HEK293 (cell line): Measurements from ENCODE around the gene RCSD1.
A peak's percentile ranks its signal among the peaks of the same experiment; 100 is the strongest.

ENCODE experiments used
- CTCF ChIA-PET: fragments of 350-600 bp; formaldehyde crosslinking; extraction: SDS; loops from one replicate; lab custom pipeline; 2021; ENCODE audit warnings: antibody characterized with exemption; lab: Yijun Ruan, JAX
- POLR2A ChIA-PET: fragments of 300-600 bp; formaldehyde crosslinking; extraction: SDS; loops from one replicate; lab custom pipeline; 2020; ENCODE audit warnings: antibody characterized with exemption, inconsistent platforms; lab: Yijun Ruan, JAX
- H3K27ac ChIP-seq: fragments of 200-500 bp; sonication (Bioruptor generic); 2 replicates; pipeline ENCODE4 v1.5.1; 2014; ENCODE audit warnings: low read depth, low read length, control low read depth, inconsistent platforms; ENCODE audit errors: extremely low read depth
- H3K36me3 ChIP-seq, 2 experiments: fragments of 200-500 bp in 1 of 2; sonication (Bioruptor generic) in 1 of 2; 1 replicate in 1 of 2; 2 replicates in 1 of 2; pipeline ENCODE4 v1.5.1; 2014 to 2017; ENCODE audit warnings: inconsistent platforms in 2 of 2, low read length in 2 of 2; ENCODE audit not compliant: control insufficient read depth in 2 of 2, insufficient read depth in 1 of 2
- H3K4me1 ChIP-seq: fragments of 200-500 bp; sonication (Bioruptor generic); 2 replicates; pipeline ENCODE4 v1.5.1; 2014; ENCODE audit warnings: mild to moderate bottlenecking, low read length, inconsistent platforms; ENCODE audit not compliant: control insufficient read depth, insufficient read depth
- H3K4me3 ChIP-seq: 2 replicates; pipeline ENCODE4 v1.5.1; 2011; ENCODE audit warnings: low read depth, mild to moderate bottlenecking, control low read depth, low read length, moderate library complexity
- H3K9me3 ChIP-seq: fragments of 200-500 bp; sonication (Bioruptor generic); 2 replicates; pipeline ENCODE4 v1.5.1; 2014; ENCODE audit warnings: low read depth, low read length, inconsistent platforms; ENCODE audit not compliant: control insufficient read depth, insufficient read depth
- KLF1 ChIP-seq: fragments of 450-650 bp; formaldehyde crosslinking; IDR thresholded peaks from 2 replicates; pipeline ENCODE4 v1.5.1; 2016; ENCODE audit warnings: missing biosample characterization, missing genetic modification characterization
- MYNN ChIP-seq: fragments of 450-650 bp; formaldehyde crosslinking; IDR thresholded peaks from 2 replicates; pipeline ENCODE4 v1.5.1; 2016; ENCODE audit warnings: missing biosample characterization, missing genetic modification characterization, borderline replicate concordance
- OSR2 ChIP-seq: fragments of 450-650 bp; formaldehyde crosslinking; IDR thresholded peaks from 2 replicates; pipeline ENCODE4 v1.5.1; 2016; ENCODE audit warnings: missing biosample characterization, missing genetic modification characterization
- SCRT1 ChIP-seq: fragments of 450-650 bp; formaldehyde crosslinking; IDR thresholded peaks from 2 replicates; pipeline ENCODE4 v1.5.1; 2016; ENCODE audit warnings: missing biosample characterization, missing genetic modification characterization, borderline replicate concordance
- SCRT2 ChIP-seq: fragments of 450-650 bp; formaldehyde crosslinking; IDR thresholded peaks from 2 replicates; pipeline ENCODE4 v1.5.1; 2016; ENCODE audit warnings: missing biosample characterization, missing genetic modification characterization
- TRIM28 ChIP-seq: IDR thresholded peaks from 2 replicates; pipeline ENCODE4 v1.6.1; 2011; ENCODE audit warnings: low read length, control low read depth, borderline replicate concordance
- ZFHX2 ChIP-seq: fragments of 450-650 bp; formaldehyde crosslinking; conservative IDR thresholded peaks from 2 replicates; pipeline ENCODE4 v1.5.1; 2016; ENCODE audit warnings: missing biosample characterization, missing genetic modification characterization
- ZFP69B ChIP-seq: fragments of 450-650 bp; formaldehyde crosslinking; IDR thresholded peaks from 2 replicates; pipeline ENCODE4 v1.5.1; 2016; ENCODE audit warnings: missing biosample characterization, missing genetic modification characterization
- ZNF138 ChIP-seq: fragments of 450-650 bp; formaldehyde crosslinking; IDR thresholded peaks from 2 replicates; pipeline ENCODE4 v1.5.1; 2016; ENCODE audit warnings: missing biosample characterization, missing genetic modification characterization, borderline replicate concordance
- ZNF221 ChIP-seq: fragments of 450-650 bp; formaldehyde crosslinking; IDR thresholded peaks from 2 replicates; pipeline ENCODE4 v1.5.1; 2017; ENCODE audit warnings: missing biosample characterization, missing genetic modification characterization, borderline replicate concordance
- ZNF248 ChIP-seq: fragments of 450-650 bp; formaldehyde crosslinking; IDR thresholded peaks from 2 replicates; pipeline ENCODE4 v1.5.1; 2017; ENCODE audit warnings: missing biosample characterization, missing genetic modification characterization
- ZNF274 ChIP-seq, 2 experiments: fragments of 200-500 bp in 1 of 2; fragments of 450-650 bp in 1 of 2; sonication (Bioruptor generic) in 1 of 2; formaldehyde crosslinking in 1 of 2; IDR thresholded peaks; 2 replicates each; pipeline versions ENCODE4 v1.5.1 to v1.6.1; 2014 to 2016; ENCODE audit warnings: borderline replicate concordance in 1 of 2, inconsistent platforms in 1 of 2, low read length in 1 of 2, missing biosample characterization in 1 of 2, missing genetic modification characterization in 1 of 2
- ZNF311 ChIP-seq: fragments of 450-650 bp; formaldehyde crosslinking; IDR thresholded peaks from 2 replicates; pipeline ENCODE4 v1.5.1; 2017; ENCODE audit warnings: missing biosample characterization, missing genetic modification characterization, borderline replicate concordance
- ZNF324 ChIP-seq: fragments of 450-650 bp; formaldehyde crosslinking; IDR thresholded peaks from 2 replicates; pipeline ENCODE4 v1.5.1; 2016; ENCODE audit warnings: missing biosample characterization, missing genetic modification characterization
- ZNF394 ChIP-seq: fragments of 450-650 bp; formaldehyde crosslinking; IDR thresholded peaks from 2 replicates; pipeline ENCODE4 v1.5.1; 2016; ENCODE audit warnings: missing biosample characterization, missing genetic modification characterization, mild to moderate bottlenecking, moderate library complexity, borderline replicate concordance
- ZNF48 ChIP-seq: fragments of 450-650 bp; formaldehyde crosslinking; IDR thresholded peaks from 2 replicates; pipeline ENCODE4 v1.5.1; 2016; ENCODE audit warnings: missing biosample characterization, missing genetic modification characterization
- ZNF529 ChIP-seq: fragments of 450-650 bp; formaldehyde crosslinking; IDR thresholded peaks from 2 replicates; pipeline ENCODE4 v1.5.1; 2017; ENCODE audit warnings: missing genetic modification characterization, missing biosample characterization; ENCODE audit not compliant: insufficient replicate concordance
- ZNF555 ChIP-seq: fragments of 450-650 bp; formaldehyde crosslinking; conservative IDR thresholded peaks from 2 replicates; pipeline ENCODE4 v1.5.1; 2017; ENCODE audit warnings: missing biosample characterization, mild to moderate bottlenecking, missing genetic modification characterization, inconsistent platforms
- ZNF596 ChIP-seq: fragments of 450-650 bp; IDR thresholded peaks from 2 replicates; pipeline ENCODE4 v1.5.0; 2018; ENCODE audit warnings: missing biosample characterization, mild to moderate bottlenecking, missing genetic modification characterization, moderate library complexity
- ZNF624 ChIP-seq: fragments of 450-650 bp; formaldehyde crosslinking; IDR thresholded peaks from 2 replicates; pipeline ENCODE4 v1.5.1; 2017; ENCODE audit warnings: missing biosample characterization, missing genetic modification characterization
- ZNF664 ChIP-seq: fragments of 450-650 bp; formaldehyde crosslinking; IDR thresholded peaks from 2 replicates; pipeline ENCODE4 v1.5.1; 2016; ENCODE audit warnings: missing biosample characterization, missing genetic modification characterization
- ZNF670 ChIP-seq: fragments of 450-650 bp; formaldehyde crosslinking; IDR thresholded peaks from 2 replicates; pipeline ENCODE4 v1.5.1; 2016; ENCODE audit warnings: missing biosample characterization, missing genetic modification characterization, low read depth
- ZNF701 ChIP-seq: fragments of 450-650 bp; formaldehyde crosslinking; IDR thresholded peaks from 2 replicates; pipeline ENCODE4 v1.5.1; 2016; ENCODE audit warnings: missing biosample characterization, missing genetic modification characterization
- ZNF837 ChIP-seq: fragments of 450-650 bp; formaldehyde crosslinking; IDR thresholded peaks from 2 replicates; pipeline ENCODE4 v1.5.1; 2016; ENCODE audit warnings: missing biosample characterization, missing genetic modification characterization
- ZSCAN23 ChIP-seq: fragments of 450-650 bp; formaldehyde crosslinking; IDR thresholded peaks from 2 replicates; pipeline ENCODE4 v1.5.1; 2016; ENCODE audit warnings: missing biosample characterization, missing genetic modification characterization
- TF ChIP-seq, protein P1 (sequence below): fragments of 450-650 bp; formaldehyde crosslinking; IDR thresholded peaks from 2 replicates; pipeline ENCODE4 v1.5.1; 2016; ENCODE audit warnings: missing biosample characterization, missing genetic modification characterization
- TF ChIP-seq, protein P2 (sequence below): fragments of 450-650 bp; formaldehyde crosslinking; IDR thresholded peaks from 2 replicates; pipeline ENCODE4 v1.5.1; 2017; ENCODE audit warnings: missing biosample characterization, missing genetic modification characterization
- TF ChIP-seq, protein P3 (sequence below): fragments of 450-650 bp; formaldehyde crosslinking; IDR thresholded peaks from 2 replicates; pipeline ENCODE4 v1.5.1; 2016; ENCODE audit warnings: missing biosample characterization, missing genetic modification characterization

The RCSD1 gene

DNA sequence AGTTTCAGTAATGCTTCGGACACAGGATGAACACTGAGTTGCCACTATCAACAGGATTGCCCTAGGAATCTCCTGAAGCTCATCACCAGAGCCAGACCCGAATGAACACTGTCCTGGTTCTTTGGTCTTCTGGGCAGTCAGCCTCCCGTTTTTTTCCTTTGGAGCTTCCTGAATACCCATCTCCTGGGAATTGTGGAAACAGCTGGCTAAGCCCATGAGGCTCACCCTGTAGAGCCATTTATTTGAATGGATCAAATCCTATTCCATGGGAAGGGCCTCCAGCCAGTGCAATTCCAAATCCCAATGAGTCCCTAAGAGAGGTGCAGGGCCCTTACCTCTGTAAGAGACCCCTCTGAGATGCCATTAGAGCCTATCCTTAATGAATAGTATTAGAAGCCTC, 5.9 kb downstream of the RCSD1 start:
- no peak for TF ChIP-seq ZNF701 (tag by site-specific recombination)
- TF ChIP-seq ZFHX2 (tag by site-specific recombination), result no peak
- TF ChIP-seq MYNN (tag by site-specific recombination), result no peak
- no peak for TF ChIP-seq ZNF529
- no peak for TF ChIP-seq ZNF837
- TF ChIP-seq ZNF311 (tag by site-specific recombination), result no peak
- TF ChIP-seq ZNF555 (tag by site-specific recombination), result no peak
- TF ChIP-seq, protein P1, sequence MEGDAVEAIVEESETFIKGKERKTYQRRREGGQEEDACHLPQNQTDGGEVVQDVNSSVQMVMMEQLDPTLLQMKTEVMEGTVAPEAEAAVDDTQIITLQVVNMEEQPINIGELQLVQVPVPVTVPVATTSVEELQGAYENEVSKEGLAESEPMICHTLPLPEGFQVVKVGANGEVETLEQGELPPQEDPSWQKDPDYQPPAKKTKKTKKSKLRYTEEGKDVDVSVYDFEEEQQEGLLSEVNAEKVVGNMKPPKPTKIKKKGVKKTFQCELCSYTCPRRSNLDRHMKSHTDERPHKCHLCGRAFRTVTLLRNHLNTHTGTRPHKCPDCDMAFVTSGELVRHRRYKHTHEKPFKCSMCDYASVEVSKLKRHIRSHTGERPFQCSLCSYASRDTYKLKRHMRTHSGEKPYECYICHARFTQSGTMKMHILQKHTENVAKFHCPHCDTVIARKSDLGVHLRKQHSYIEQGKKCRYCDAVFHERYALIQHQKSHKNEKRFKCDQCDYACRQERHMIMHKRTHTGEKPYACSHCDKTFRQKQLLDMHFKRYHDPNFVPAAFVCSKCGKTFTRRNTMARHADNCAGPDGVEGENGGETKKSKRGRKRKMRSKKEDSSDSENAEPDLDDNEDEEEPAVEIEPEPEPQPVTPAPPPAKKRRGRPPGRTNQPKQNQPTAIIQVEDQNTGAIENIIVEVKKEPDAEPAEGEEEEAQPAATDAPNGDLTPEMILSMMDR (tag by site-specific recombination), result no peak
- TF ChIP-seq ZNF324 (tag by site-specific recombination), result no peak
- TF ChIP-seq, protein P2, sequence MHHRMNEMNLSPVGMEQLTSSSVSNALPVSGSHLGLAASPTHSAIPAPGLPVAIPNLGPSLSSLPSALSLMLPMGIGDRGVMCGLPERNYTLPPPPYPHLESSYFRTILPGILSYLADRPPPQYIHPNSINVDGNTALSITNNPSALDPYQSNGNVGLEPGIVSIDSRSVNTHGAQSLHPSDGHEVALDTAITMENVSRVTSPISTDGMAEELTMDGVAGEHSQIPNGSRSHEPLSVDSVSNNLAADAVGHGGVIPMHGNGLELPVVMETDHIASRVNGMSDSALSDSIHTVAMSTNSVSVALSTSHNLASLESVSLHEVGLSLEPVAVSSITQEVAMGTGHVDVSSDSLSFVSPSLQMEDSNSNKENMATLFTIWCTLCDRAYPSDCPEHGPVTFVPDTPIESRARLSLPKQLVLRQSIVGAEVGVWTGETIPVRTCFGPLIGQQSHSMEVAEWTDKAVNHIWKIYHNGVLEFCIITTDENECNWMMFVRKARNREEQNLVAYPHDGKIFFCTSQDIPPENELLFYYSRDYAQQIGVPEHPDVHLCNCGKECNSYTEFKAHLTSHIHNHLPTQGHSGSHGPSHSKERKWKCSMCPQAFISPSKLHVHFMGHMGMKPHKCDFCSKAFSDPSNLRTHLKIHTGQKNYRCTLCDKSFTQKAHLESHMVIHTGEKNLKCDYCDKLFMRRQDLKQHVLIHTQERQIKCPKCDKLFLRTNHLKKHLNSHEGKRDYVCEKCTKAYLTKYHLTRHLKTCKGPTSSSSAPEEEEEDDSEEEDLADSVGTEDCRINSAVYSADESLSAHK, result no peak
- no peak for TF ChIP-seq ZNF670 (tag by site-specific recombination)
- TF ChIP-seq ZNF596, result no peak
- TF ChIP-seq ZNF248 (tag by site-specific recombination), result no peak
- no peak for TF ChIP-seq ZNF624
- TF ChIP-seq ZSCAN23, result no peak
- TF ChIP-seq, all 188 proteins: peak for 0
- no peaks in the 10 kb centered on the region for H3K9me3 ChIP-seq
- H3K27ac ChIP-seq, result no peak overlapping the region
- H3K36me3 ChIP-seq, result no peaks in the 10 kb centered on the region
- ChIA-PET CTCF (interaction anchor here (0.6 to 1.5 kb wide), 3 partner anchors 39 to 96 kb away, joined by 3 to 4 read pairs (median 3); no protein-coding TSS in a partner anchor), POLR2A (no interaction called here)
- H3K4me1 ChIP-seq, result no peaks in the 10 kb centered on the region
- H3K4me3 ChIP-seq, result no peak overlapping the region

DNA sequence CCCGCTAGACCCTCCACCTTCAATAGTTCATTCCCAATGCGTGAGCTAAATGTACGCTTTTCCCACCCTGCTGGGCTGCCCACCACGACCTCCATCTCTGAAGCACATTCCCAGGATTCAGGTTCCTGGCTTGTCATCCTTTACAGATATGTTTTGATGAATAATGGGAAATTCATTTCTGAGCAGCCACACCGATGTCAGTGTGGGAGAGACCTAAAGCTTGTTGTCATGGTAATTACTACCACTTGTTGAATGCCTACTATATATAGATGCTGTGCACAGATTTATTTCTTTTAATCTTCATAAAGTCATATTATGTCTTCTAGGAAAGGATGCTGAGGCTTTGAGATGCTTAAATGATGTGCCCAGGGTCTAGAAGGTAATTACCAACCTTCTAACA, 8.0 kb downstream of the RCSD1 start:
- TF ChIP-seq SCRT1 (peak; percentile 36; the same call in 1 of the 2 replicates), KLF1 (tag by site-specific recombination) (no peak), ZFP69B (tag by site-specific recombination) (no peak), SCRT2 (peak; percentile 70; the same call in 1 of the 2 replicates)
- H3K36me3 ChIP-seq, result no peaks in the 10 kb centered on the region
- H3K9me3 ChIP-seq, result no peaks in the 10 kb centered on the region
- no peak overlapping the region for H3K27ac ChIP-seq
- ChIA-PET POLR2A (no interaction called here), CTCF (interaction anchor here (1.5 kb wide), 1 partner anchor 49 kb away, joined by 4 read pairs; no protein-coding TSS in a partner anchor)
- no peaks in the 10 kb centered on the region for H3K4me1 ChIP-seq
- H3K4me3 ChIP-seq, result no peak overlapping the region

DNA sequence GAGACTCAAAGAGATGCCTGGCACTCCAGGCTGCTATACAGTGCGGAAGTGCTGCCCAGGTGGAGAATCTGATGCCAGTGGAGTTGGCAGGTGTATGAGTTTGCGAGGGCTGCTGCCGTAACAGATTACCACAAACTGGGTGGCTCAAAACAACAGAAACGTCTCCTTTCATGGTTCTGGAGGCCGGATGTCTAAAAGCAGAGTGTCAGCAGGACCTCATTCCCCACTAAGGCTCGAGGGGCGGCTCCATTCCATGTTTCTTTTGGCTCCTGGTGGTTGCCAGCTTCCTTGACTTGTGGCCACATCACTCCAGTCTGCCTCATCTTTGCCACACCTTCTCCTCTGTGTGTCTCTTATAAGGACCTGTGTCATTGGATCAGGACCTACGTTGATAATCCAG, 10.0 kb downstream of the RCSD1 start:
- Histone ChIP-seq H3K4me1 (no peaks in the 10 kb centered on the region), H3K27ac (no peak overlapping the region), H3K4me3 (no peak overlapping the region), H3K36me3 (no peaks in the 10 kb centered on the region), H3K9me3 (no peaks in the 10 kb centered on the region)
- CTCF ChIA-PET, result no interaction called here
- POLR2A ChIA-PET, result no interaction called here
- TF ChIP-seq TRIM28 (no peak), ZNF138 (tag by site-specific recombination) (no peak), ZNF274 (IDR thresholded peaks at IDR 0.05; ENCODE audit: low read length) (no peak), ZNF274 (tag by site-specific recombination; IDR thresholded peaks at IDR 0.05; ENCODE audit: borderline replicate concordance) (no peak), ZNF664 (tag by site-specific recombination) (no peak), ZNF394 (tag by site-specific recombination) (no peak), ZNF221 (no peak), OSR2 (tag by site-specific recombination) (no peak), ZNF48 (no peak)
- TF ChIP-seq, protein P3, sequence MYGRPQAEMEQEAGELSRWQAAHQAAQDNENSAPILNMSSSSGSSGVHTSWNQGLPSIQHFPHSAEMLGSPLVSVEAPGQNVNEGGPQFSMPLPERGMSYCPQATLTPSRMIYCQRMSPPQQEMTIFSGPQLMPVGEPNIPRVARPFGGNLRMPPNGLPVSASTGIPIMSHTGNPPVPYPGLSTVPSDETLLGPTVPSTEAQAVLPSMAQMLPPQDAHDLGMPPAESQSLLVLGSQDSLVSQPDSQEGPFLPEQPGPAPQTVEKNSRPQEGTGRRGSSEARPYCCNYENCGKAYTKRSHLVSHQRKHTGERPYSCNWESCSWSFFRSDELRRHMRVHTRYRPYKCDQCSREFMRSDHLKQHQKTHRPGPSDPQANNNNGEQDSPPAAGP (tag by site-specific recombination), result no peak
